HepG2 (cell line): ENCODE measurements around the gene LRBA. TPM values are rescaled to one million over a fixed set of nuclear protein-coding genes. Genes with fewer than 3 reads are reported as not detected.

Source experiments
- ATAC-seq: fragments of 200-7000 bp; cut with Tn5 transposase; 3 replicates; pipeline ENCODE4 v1.9.1; 2020; ENCODE audit warnings: mild to moderate bottlenecking, moderate library complexity
- BruUV-seq: library from RNA; stranded (reverse); fragments of 400-500 nt; replicated peaks from 2 replicates; lab custom pipeline; 2021; lab: Mats Ljungman, UMichigan
- CTCF ChIA-PET: fragments of 300-600 bp; formaldehyde crosslinking; extraction: SDS; loops from one replicate; lab custom pipeline; 2021; ENCODE audit warnings: low total read pairs, inconsistent platforms, low intra/inter-chr PET ratio; lab: Yijun Ruan, JAX
- POLR2A ChIA-PET: fragments of 350-600 bp; sonication (Branson Sonifier 250); formaldehyde crosslinking; loops from one replicate; lab custom pipeline; 2020; ENCODE audit warnings: antibody characterized with exemption, inconsistent platforms; lab: Yijun Ruan, JAX
- DNase-seq: peaks from one replicate; pipeline ENCODE4 v3.0.0-alpha.2; 2015; ENCODE audit warnings: low spot score
- FAIRE-seq: peaks from 3 replicates; lab custom pipeline; 2011; peaks lifted over from hg19 to GRCh38; lab: Jason Lieb, UNC
- H2AFZ ChIP-seq: one replicate; pipeline ENCODE4 v1.6.1; 2011; ENCODE audit warnings: low read length, inconsistent platforms
- H3K27ac ChIP-seq: fragments of 300-600 bp; 3 replicates; pipeline ENCODE4 v1.8.0; 2011; ENCODE audit warnings: mixed run types, mild to moderate bottlenecking, mixed read lengths, low read length, inconsistent platforms; ENCODE audit not compliant: insufficient read depth; ENCODE audit errors: extremely low read length
- H3K27me3 ChIP-seq, 2 experiments: fragments of 200-600 bp in 1 of 2; 2 replicates in 1 of 2; 3 replicates in 1 of 2; pipeline versions ENCODE4 v1.6.0 to v1.8.0; 2011; ENCODE audit warnings: low read length in 2 of 2, mild to moderate bottlenecking in 2 of 2, moderate library complexity in 2 of 2, inconsistent platforms in 1 of 2; ENCODE audit not compliant: insufficient read depth in 2 of 2, control insufficient read depth in 1 of 2
- H3K36me3 ChIP-seq, 2 experiments: fragments of 200-600 bp in 1 of 2; replicated peaks in 1 of 2; 2 replicates in 1 of 2; 3 replicates in 1 of 2; pipeline versions ENCODE4 v1.5.1 to v1.8.0; 2011; ENCODE audit warnings: low read length in 2 of 2, inconsistent platforms in 1 of 2; ENCODE audit not compliant: insufficient read depth in 2 of 2, control insufficient read depth in 1 of 2
- H3K4me1 ChIP-seq: 2 replicates; pipeline ENCODE4 v1.5.1; 2012; ENCODE audit warnings: low read length, inconsistent platforms; ENCODE audit not compliant: insufficient read depth
- H3K4me2 ChIP-seq: 2 replicates; pipeline ENCODE4 v1.6.0; 2011; ENCODE audit warnings: low read depth, low read length, inconsistent platforms
- H3K4me3 ChIP-seq, 3 experiments: fragments of 200-600 bp in 1 of 3; sonication (generic), shearing (Covaris generic) in 1 of 3; replicated peaks in 1 of 3; 2 replicates each; pipeline ENCODE4 v1.5.1; 2011 to 2016; ENCODE audit warnings: low read length in 3 of 3, inconsistent platforms in 2 of 3, low read depth in 2 of 3, mild to moderate bottlenecking in 2 of 3, control low read depth in 1 of 3, mixed read lengths in 1 of 3; ENCODE audit not compliant: insufficient read depth in 1 of 3
- H3K79me2 ChIP-seq: one replicate; pipeline ENCODE4 v1.6.1; 2011; ENCODE audit warnings: low read length, inconsistent platforms; ENCODE audit not compliant: insufficient read depth
- H3K9ac ChIP-seq: 2 replicates; pipeline ENCODE4 v1.6.0; 2011; ENCODE audit warnings: mild to moderate bottlenecking, low read depth, low read length, inconsistent platforms; ENCODE audit not compliant: insufficient read depth
- H3K9me3 ChIP-seq: 2 replicates; pipeline ENCODE4 v1.5.1; 2012; ENCODE audit warnings: mild to moderate bottlenecking, low read length
- H4K20me1 ChIP-seq: 2 replicates; pipeline ENCODE4 v1.6.0; 2011; ENCODE audit warnings: inconsistent platforms, mild to moderate bottlenecking, low read length, moderate library complexity; ENCODE audit not compliant: insufficient read depth
- BRD4 ChIP-seq: sonication (generic); formaldehyde crosslinking; IDR thresholded peaks from 2 replicates; pipeline ENCODE4 v1.4.0; 2020; ENCODE audit warnings: missing genetic modification reagents
- MBNL3 ChIP-seq: fragments of 250-450 bp; sonication (Bioruptor Pico); conservative IDR thresholded peaks from 2 replicates; pipeline ENCODE4 v1.8.0; 2022; ENCODE audit warnings: mild to moderate bottlenecking, inconsistent platforms
- MLLT10 ChIP-seq: sonication (generic); formaldehyde crosslinking; IDR thresholded peaks from 2 replicates; pipeline ENCODE4 v1.4.0; 2020; ENCODE audit warnings: missing genetic modification reagents
- MNT ChIP-seq: fragments of 450-650 bp; IDR thresholded peaks from 2 replicates; pipeline ENCODE4 v1.6.1; 2016
- TBX2 ChIP-seq: sonication (generic); formaldehyde crosslinking; IDR thresholded peaks from 2 replicates; pipeline ENCODE4 v1.5.0; 2020; ENCODE audit warnings: missing genetic modification reagents, mild to moderate bottlenecking, borderline replicate concordance
- TERF1 ChIP-seq: sonication (generic); formaldehyde crosslinking; IDR thresholded peaks from 2 replicates; pipeline ENCODE4 v1.8.0; 2022; ENCODE audit warnings: mild to moderate bottlenecking, missing genetic modification reagents, moderate library complexity
- ZNF225 ChIP-seq: sonication (generic); formaldehyde crosslinking; IDR thresholded peaks from 2 replicates; pipeline ENCODE4 v1.4.0; 2020; ENCODE audit warnings: mild to moderate bottlenecking, missing genetic modification reagents
- ZNF598 ChIP-seq: sonication (generic); formaldehyde crosslinking; IDR thresholded peaks from 2 replicates; pipeline ENCODE4 v1.5.1; 2020; ENCODE audit warnings: mild to moderate bottlenecking, missing genetic modification reagents, borderline replicate concordance
- ZNF800 ChIP-seq: sonication (generic); formaldehyde crosslinking; IDR thresholded peaks from 2 replicates; pipeline ENCODE4 v1.4.0; 2020; ENCODE audit warnings: missing genetic modification reagents
- WGBS: methylation state at CpG from one replicate; pipeline ENCODE4 v1.1.6; 2017; ENCODE audit warnings: low lambda C conversion rate; 5-methylcytosine and 5-hydroxymethylcytosine counted together
- in situ Hi-C: cut with HindIII; loops from 2 replicates; pipeline ENCODE4 v1.10.0; 2017; ENCODE audit warnings: low pct_unique_long_range_greater_than_20kb; ENCODE audit not compliant: extremely low pct_ligation_motif_present
- intact Hi-C: fragments of 100-400 bp; cut with micrococcal nuclease; formaldehyde crosslinking; loops from one replicate; pipeline ENCODE4 v1.10.0; 2022; ENCODE audit not compliant: unreplicated experiment
- polyA plus RNA-seq, 8 experiments: library from polyadenylated mRNA; depleted of rRNA in 3 of 8; stranded (reverse) in 7 of 8; unstranded in 1 of 8; fragments of >200 nt; fragmentation: Illumina TruSeq in 4 of 8; extraction: Trizol in 4 of 8; gene quantifications; 2 replicates each; pipeline versions ENCODE4 v1.2.1 to v1.2.3, GENCODE V29; 2011 to 2016; ENCODE audit warnings: low read depth in 4 of 8, missing spikeins in 1 of 8, mixed read lengths in 1 of 8; ENCODE audit not compliant: insufficient read depth in 1 of 8
- total RNA-seq, 5 experiments: library from RNA; depleted of rRNA; stranded (reverse); fragments of >200 nt; fragmentation: Illumina TruSeq; extraction: Trizol; gene quantifications; 2 replicates each; pipeline ENCODE4 v1.2.3, GENCODE V29; 2016; ENCODE audit warnings: low read depth in 1 of 5
- TF ChIP-seq, protein P1 (sequence below), 2 experiments: sonication (generic) in 1 of 2; formaldehyde crosslinking in 1 of 2; IDR thresholded peaks; 2 replicates each; pipeline versions ENCODE4 v1.6.1 to v1.9.0; 2014 to 2022; ENCODE audit warnings: antibody characterized with exemption in 1 of 2, borderline replicate concordance in 1 of 2, inconsistent platforms in 1 of 2, low read depth in 1 of 2, missing genetic modification reagents in 1 of 2

The LRBA gene
- total and polyA plus RNA-seq, 2 of the 13 experiments (the other 11 are each of a cell fraction or from before 2014, with no cell fraction given) = 21.0 to 37.2 TPM

DNA sequence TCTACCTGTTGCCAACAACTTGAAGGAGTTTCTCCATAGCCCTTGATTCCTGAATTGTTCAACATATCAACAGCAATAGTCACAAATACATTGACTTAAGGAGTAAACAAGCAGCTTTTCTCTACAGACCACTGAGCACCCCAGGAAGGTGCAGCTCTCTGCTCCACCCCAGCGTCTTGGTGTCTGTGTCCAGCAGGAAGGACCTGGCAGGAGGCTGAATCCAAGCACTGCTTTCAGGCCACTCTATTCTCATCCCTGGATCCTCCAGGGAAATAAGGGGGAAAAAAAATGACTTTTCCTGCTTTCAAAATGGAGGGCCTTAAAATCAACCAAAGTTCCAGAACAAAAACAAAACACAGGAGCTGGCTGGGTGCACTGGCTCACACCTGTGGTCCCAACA lies 593.5 kb downstream of the LRBA start:
- Histone ChIP-seq H3K4me1 (no peaks in the 10 kb centered on the region), H3K9me3 (no peaks in the 10 kb centered on the region), H3K27me3 (no peaks in the 10 kb centered on the region), H3K27ac (no peak overlapping the region), H2AFZ (no peak overlapping the region), H3K36me3 (0 out of 5 replicates have a peak, but pooled peaks cover 0 to 2% of the 10 kb centered on the region in 2 experiments), H3K9ac (no peak overlapping the region), H4K20me1 (no peaks in the 10 kb centered on the region), H3K4me3 (no peak overlapping the region), H3K4me2 (no peak overlapping the region), H3K79me2 (no peaks in the 10 kb centered on the region)
- DNase-seq (no peak), ATAC-seq (no peak), FAIRE-seq (no peak)
- in situ Hi-C loops = no loop called here
- no peak for TF ChIP-seq MBNL3
- no peak for TF ChIP-seq TBX2 (CRISPR knock-in tag)
- TF ChIP-seq ZNF800 (CRISPR knock-in tag) = no peak
- TF ChIP-seq BRD4 = no peak
- TF ChIP-seq TERF1 (CRISPR knock-in tag) = no peak
- no peak for TF ChIP-seq MNT
- no peak for TF ChIP-seq MLLT10 (CRISPR knock-in tag)
- no peak for TF ChIP-seq ZNF225 (CRISPR knock-in tag)
- TF ChIP-seq, protein P1, sequence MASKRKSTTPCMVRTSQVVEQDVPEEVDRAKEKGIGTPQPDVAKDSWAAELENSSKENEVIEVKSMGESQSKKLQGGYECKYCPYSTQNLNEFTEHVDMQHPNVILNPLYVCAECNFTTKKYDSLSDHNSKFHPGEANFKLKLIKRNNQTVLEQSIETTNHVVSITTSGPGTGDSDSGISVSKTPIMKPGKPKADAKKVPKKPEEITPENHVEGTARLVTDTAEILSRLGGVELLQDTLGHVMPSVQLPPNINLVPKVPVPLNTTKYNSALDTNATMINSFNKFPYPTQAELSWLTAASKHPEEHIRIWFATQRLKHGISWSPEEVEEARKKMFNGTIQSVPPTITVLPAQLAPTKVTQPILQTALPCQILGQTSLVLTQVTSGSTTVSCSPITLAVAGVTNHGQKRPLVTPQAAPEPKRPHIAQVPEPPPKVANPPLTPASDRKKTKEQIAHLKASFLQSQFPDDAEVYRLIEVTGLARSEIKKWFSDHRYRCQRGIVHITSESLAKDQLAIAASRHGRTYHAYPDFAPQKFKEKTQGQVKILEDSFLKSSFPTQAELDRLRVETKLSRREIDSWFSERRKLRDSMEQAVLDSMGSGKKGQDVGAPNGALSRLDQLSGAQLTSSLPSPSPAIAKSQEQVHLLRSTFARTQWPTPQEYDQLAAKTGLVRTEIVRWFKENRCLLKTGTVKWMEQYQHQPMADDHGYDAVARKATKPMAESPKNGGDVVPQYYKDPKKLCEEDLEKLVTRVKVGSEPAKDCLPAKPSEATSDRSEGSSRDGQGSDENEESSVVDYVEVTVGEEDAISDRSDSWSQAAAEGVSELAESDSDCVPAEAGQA (IDR thresholded peaks at IDR 0.05; ENCODE audit: low read depth) = no peak
- TF ChIP-seq, protein P1 (CRISPR knock-in tag; IDR thresholded peaks at IDR 0.05; ENCODE audit: borderline replicate concordance) = no peak
- TF ChIP-seq ZNF598 (CRISPR knock-in tag) = no peak
- ChIA-PET POLR2A (no interaction called here), CTCF (no interaction called here)
- 75% methylated on average over 1 of the region's 1 CpG for WGBS
- intact Hi-C loops = no loop called here
- BruUV-seq = no TSS peak
